Chondrocyte (in vitro differentiated cells): ENCODE measurements around the gene CTIF. TPM values are rescaled to one million over a fixed set of nuclear protein-coding genes. Genes with fewer than 3 reads are reported as not detected.

ENCODE experiments used
- DNase-seq: peaks from one replicate; pipeline ENCODE4 v3.0.0; 2021; ENCODE audit warnings: mixed read lengths, low spot score
- H3K27ac Mint-ChIP-seq: one replicate; pipeline ENCODE4 v1.8.0; 2021; ENCODE audit warnings: mild to moderate bottlenecking, moderate library complexity, mixed read lengths; ENCODE audit not compliant: unreplicated experiment
- H3K27me3 Mint-ChIP-seq: 2 replicates; pipeline ENCODE4 v1.8.0; 2021; ENCODE audit warnings: low read depth, mixed read lengths
- H3K36me3 Mint-ChIP-seq: 2 replicates; pipeline ENCODE4 v1.8.0; 2021; ENCODE audit warnings: low read depth, mixed read lengths
- H3K4me1 Mint-ChIP-seq: 2 replicates; pipeline ENCODE4 v1.8.0; 2021; ENCODE audit warnings: low read depth, mild to moderate bottlenecking, mixed read lengths
- H3K4me3 Mint-ChIP-seq: one replicate; pipeline ENCODE4 v1.8.0; 2021; ENCODE audit warnings: mild to moderate bottlenecking, moderate library complexity, mixed read lengths; ENCODE audit not compliant: unreplicated experiment
- H3K9me3 Mint-ChIP-seq: 2 replicates; pipeline ENCODE4 v1.8.0; 2021; ENCODE audit warnings: low read depth, mixed read lengths
- total RNA-seq: library from RNA; stranded (reverse); gene quantifications from 3 replicates; pipeline ENCODE4 v1.2.1, GENCODE V29; 2021
- TF ChIP-seq, protein P1 (sequence below): fragments of 200-600 bp; sonication (generic); IDR thresholded peaks from 2 replicates; pipeline ENCODE4 v1.5.0; 2021; ENCODE audit warnings: antibody characterized with exemption, mild to moderate bottlenecking, moderate library complexity

Gene CTIF
- total RNA-seq, 1 donor from 2014 or later = 184 TPM

DNA sequence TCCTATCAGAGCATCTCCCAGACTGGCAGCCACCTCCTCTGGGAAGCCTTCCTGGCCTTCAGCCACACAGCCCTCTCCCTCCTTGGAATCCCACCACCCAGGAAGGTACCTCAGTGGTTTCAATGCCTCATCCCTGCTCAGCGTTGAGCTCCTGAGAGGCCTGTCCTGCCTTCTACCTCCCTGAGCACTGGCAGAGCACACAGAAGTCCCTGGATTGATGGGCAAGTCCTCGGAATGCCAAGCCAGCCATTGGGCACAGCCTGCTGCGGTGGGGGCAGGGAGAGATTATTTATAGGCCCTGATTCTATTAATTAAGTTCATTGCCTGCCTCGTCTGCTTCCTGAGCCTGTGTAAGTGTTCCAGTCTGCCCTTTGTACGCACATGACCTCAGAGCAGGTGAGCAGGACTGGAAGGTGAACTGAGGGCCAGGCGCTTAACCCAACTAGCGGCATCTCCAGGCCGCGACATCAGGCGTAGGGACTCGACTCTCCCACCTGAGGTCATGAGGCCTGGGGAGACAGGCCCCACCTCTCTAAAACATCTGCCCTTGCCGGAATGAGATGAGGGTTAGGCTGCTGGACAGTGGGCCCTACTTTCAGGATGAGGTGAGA is 348.6 kb downstream of the CTIF start:
- no peaks in the 10 kb centered on the region for H3K27me3 Mint-ChIP-seq
- peaks cover 53% of the 10 kb centered on the region for H3K4me1 Mint-ChIP-seq
- TF ChIP-seq, protein P1, sequence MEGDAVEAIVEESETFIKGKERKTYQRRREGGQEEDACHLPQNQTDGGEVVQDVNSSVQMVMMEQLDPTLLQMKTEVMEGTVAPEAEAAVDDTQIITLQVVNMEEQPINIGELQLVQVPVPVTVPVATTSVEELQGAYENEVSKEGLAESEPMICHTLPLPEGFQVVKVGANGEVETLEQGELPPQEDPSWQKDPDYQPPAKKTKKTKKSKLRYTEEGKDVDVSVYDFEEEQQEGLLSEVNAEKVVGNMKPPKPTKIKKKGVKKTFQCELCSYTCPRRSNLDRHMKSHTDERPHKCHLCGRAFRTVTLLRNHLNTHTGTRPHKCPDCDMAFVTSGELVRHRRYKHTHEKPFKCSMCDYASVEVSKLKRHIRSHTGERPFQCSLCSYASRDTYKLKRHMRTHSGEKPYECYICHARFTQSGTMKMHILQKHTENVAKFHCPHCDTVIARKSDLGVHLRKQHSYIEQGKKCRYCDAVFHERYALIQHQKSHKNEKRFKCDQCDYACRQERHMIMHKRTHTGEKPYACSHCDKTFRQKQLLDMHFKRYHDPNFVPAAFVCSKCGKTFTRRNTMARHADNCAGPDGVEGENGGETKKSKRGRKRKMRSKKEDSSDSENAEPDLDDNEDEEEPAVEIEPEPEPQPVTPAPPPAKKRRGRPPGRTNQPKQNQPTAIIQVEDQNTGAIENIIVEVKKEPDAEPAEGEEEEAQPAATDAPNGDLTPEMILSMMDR = no peak
- no peaks in the 10 kb centered on the region for H3K36me3 Mint-ChIP-seq
- H3K9me3 Mint-ChIP-seq = no peaks in the 10 kb centered on the region
- peak; percentile 63 for DNase-seq
- H3K27ac Mint-ChIP-seq = no peak overlapping the region
- H3K4me3 Mint-ChIP-seq = no peak overlapping the region

- Mint-ChIP-seq H3K27ac (no peak overlapping the region), H3K4me3 (no peak overlapping the region), H3K9me3 (no peaks in the 10 kb centered on the region), H3K4me1 (peaks cover 57% of the 10 kb centered on the region), H3K36me3 (no peaks in the 10 kb centered on the region), H3K27me3 (no peaks in the 10 kb centered on the region)
- TF ChIP-seq, protein P1 = no peak
- DNase-seq = peak; percentile 72
Observed at GRCh38 chr18:48887905-48888772, 349.3 kb downstream of the CTIF start.

- Mint-ChIP-seq H3K36me3 (no peaks in the 10 kb centered on the region), H3K9me3 (no peaks in the 10 kb centered on the region), H3K27ac (no peak overlapping the region), H3K4me3 (no peak overlapping the region), H3K4me1 (peaks cover 62% of the 10 kb centered on the region), H3K27me3 (no peaks in the 10 kb centered on the region)
- peak; percentile 44 for DNase-seq
- TF ChIP-seq, protein P1 = no peak
Observed at GRCh38 chr18:48888773-48889080, 349.9 kb downstream of the CTIF start.

- Mint-ChIP-seq H3K4me1 (peaks cover 59% of the 10 kb centered on the region), H3K36me3 (no peaks in the 10 kb centered on the region), H3K9me3 (no peaks in the 10 kb centered on the region), H3K4me3 (no peak overlapping the region), H3K27me3 (no peaks in the 10 kb centered on the region), H3K27ac (peak overlapping the region; percentile 17)
- TF ChIP-seq, protein P1 = peak; percentile 36
- peak; percentile 81 for DNase-seq
Observed at GRCh38 chr18:48889115-48889941, 350.5 kb downstream of the CTIF start.
